AG04449 (cell line): ENCODE results near the gene ALOX5.

Experiments
- CTCF ChIA-PET: fragments of 350-600 bp; formaldehyde crosslinking; extraction: SDS; loops from one replicate; lab custom pipeline; 2021; ENCODE audit warnings: antibody characterized with exemption; lab: Yijun Ruan, JAX
- POLR2A ChIA-PET: fragments of 400-600, 350-600 bp; formaldehyde crosslinking; extraction: SDS; loops from one replicate; lab custom pipeline; 2020; ENCODE audit warnings: antibody characterized with exemption, inconsistent platforms; lab: Yijun Ruan, JAX
- DNase-seq: peaks from one replicate; pipeline ENCODE4 v3.0.0-alpha.2; 2010; ENCODE audit warnings: low read depth, low spot score
- H3K4me3 ChIP-seq: 2 replicates; pipeline ENCODE4 v1.5.1; 2011; ENCODE audit warnings: low read depth, mild to moderate bottlenecking, control low read depth, low read length
- TF ChIP-seq, protein P1 (sequence below): IDR thresholded peaks from one replicate; pipeline ENCODE4 v1.5.1; 2011; ENCODE audit warnings: mild to moderate bottlenecking, moderate library complexity, low read length, control low read depth, inconsistent platforms; ENCODE audit not compliant: insufficient read depth; ENCODE audit errors: missing control alignments

Gene ALOX5

DNA sequence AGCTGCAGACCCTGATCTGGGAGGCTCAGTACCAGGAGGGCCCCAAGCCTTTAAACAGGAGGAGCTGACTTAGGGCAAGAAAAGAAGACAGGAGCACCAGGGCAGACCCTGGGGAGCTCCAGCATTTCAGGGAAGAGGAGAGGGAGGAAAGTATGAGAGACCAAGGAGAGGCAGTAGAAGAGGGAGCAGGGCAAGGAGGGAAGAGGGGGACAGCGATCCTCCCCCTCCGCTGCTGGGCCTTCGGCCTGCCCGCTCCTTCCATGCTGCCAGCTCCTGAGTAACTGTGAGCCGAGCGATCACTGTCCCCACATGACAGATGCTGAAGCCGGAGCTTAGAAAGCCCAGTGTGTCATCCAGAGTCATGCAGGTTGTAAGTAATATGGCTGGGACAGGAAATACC, 65.9 kb downstream of the ALOX5 start:
- no peak overlapping the region for H3K4me3 ChIP-seq
- no peak for DNase-seq
- TF ChIP-seq, protein P1, sequence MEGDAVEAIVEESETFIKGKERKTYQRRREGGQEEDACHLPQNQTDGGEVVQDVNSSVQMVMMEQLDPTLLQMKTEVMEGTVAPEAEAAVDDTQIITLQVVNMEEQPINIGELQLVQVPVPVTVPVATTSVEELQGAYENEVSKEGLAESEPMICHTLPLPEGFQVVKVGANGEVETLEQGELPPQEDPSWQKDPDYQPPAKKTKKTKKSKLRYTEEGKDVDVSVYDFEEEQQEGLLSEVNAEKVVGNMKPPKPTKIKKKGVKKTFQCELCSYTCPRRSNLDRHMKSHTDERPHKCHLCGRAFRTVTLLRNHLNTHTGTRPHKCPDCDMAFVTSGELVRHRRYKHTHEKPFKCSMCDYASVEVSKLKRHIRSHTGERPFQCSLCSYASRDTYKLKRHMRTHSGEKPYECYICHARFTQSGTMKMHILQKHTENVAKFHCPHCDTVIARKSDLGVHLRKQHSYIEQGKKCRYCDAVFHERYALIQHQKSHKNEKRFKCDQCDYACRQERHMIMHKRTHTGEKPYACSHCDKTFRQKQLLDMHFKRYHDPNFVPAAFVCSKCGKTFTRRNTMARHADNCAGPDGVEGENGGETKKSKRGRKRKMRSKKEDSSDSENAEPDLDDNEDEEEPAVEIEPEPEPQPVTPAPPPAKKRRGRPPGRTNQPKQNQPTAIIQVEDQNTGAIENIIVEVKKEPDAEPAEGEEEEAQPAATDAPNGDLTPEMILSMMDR, result no peak
- ChIA-PET POLR2A (no interaction called here), CTCF (interaction anchor here (1.6 kb wide), 1 partner anchor 25 kb away, joined by 4 read pairs; no protein-coding TSS in a partner anchor)

GRCh38 chr10:45440511-45441062, 66.6 kb downstream of the ALOX5 start:
- ChIA-PET POLR2A (no interaction called here), CTCF (interaction anchor here (1.0 kb wide), 1 partner anchor 24 kb away, joined by 3 read pairs; no protein-coding TSS in a partner anchor)
- DNase-seq, result no peak
- TF ChIP-seq, protein P1, result no peak
- H3K4me3 ChIP-seq, result no peak overlapping the region

- ChIA-PET CTCF (interaction anchor here (0.9 to 1.0 kb wide), 2 partner anchors 23 kb away, joined by 3 read pairs; no protein-coding TSS in a partner anchor), POLR2A (no interaction called here)
- H3K4me3 ChIP-seq, result no peak overlapping the region
- DNase-seq, result no peak
- TF ChIP-seq, protein P1, result no peak
Measured at GRCh38 chr10:45441239-45442190, 67.5 kb downstream of the ALOX5 start.

DNA sequence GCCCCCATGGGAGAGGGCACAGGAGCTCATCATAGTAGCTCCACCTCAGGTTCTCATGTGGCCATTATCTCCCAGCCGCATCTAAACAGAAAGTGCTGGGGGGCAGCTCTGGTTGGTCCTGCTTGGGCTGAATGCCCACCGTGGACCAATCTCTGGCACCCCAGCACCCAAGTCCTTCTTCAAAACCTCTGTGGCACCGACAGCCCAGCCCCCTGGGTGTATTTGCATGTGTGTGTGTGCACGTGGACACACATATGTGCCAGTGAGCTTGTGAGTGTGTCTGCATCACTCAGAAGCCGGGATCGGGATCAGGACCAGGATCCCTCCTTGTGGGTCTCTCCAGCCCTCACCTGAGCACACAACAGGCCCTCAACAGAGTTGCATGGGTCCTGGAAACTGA, 68.2 kb downstream of the ALOX5 start:
- no peak overlapping the region for H3K4me3 ChIP-seq
- CTCF ChIA-PET, result interaction anchor here (0.9 kb wide), 1 partner anchor 23 kb away, joined by 3 read pairs; no protein-coding TSS in a partner anchor
- DNase-seq, result no peak
- TF ChIP-seq, protein P1, result no peak
- POLR2A ChIA-PET, result no interaction called here

DNA sequence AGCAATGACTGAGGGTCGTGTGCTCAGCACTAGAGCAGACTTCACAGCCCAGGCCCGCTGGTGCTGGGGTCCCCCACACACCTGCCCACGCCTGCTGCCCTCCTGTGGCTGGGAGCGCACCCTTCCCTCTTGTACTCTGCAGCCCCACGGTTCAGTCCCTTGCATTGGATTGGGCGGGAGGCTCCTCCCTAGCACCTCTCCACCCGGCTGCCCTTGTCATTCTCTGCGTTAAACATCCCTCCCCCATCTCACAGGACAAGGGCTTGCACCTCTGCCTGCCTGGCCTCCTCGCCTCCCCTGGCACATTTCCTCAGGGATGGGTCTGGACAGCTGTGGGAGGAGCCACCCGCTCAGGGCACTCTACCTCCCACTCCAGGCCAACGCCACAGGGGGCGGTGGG, 68.6 kb downstream of the ALOX5 start:
- no peak for DNase-seq
- CTCF ChIA-PET, result no interaction called here
- POLR2A ChIA-PET, result no interaction called here
- no peak overlapping the region for H3K4me3 ChIP-seq
- TF ChIP-seq, protein P1, result no peak
